ENCODE data around the gene DGKH.
"Not testable (repeated sequence)": the region's sequence is repeated elsewhere in the genome, so short reads cannot be mapped to it uniquely, and the experiment has no call there.

The DGKH gene

GRCh38 chr13:42119875-42120274 is 71.4 kb downstream of the DGKH start:
- FAIRE-seq, result no peak

GRCh38 chr13:42123600-42123999 is 75.2 kb downstream of the DGKH start:
- no peak for FAIRE-seq

- no peak for FAIRE-seq
These were observed 76.6 kb downstream of the DGKH start for GRCh38 chr13:42125046-42125445.

GRCh38 chr13:42127047-42127446 is 78.6 kb downstream of the DGKH start:
- no peak for FAIRE-seq

- no peak for FAIRE-seq
These were observed 80.6 kb downstream of the DGKH start for GRCh38 chr13:42129033-42129432.

- FAIRE-seq, result no peak
These were observed 88.1 kb downstream of the DGKH start for GRCh38 chr13:42136518-42136917.

GRCh38 chr13:42137856-42138537 is 89.5 kb downstream of the DGKH start:
- FAIRE-seq, result no peak

GRCh38 chr13:42140494-42140893 is 92.0 kb downstream of the DGKH start:
- FAIRE-seq, result no peak

- FAIRE-seq, result not testable (repeated sequence)
These were observed 92.6 kb downstream of the DGKH start for GRCh38 chr13:42141052-42141451.

GRCh38 chr13:42146359-42146758 is 97.9 kb downstream of the DGKH start:
- no peak for FAIRE-seq

- FAIRE-seq, result no peak
These were observed 100.1 kb downstream of the DGKH start for GRCh38 chr13:42148538-42148937.

- FAIRE-seq, result no peak
These were observed 100.7 kb downstream of the DGKH start for GRCh38 chr13:42149136-42149535.

GRCh38 chr13:42151781-42152180 is 103.3 kb downstream of the DGKH start:
- FAIRE-seq, result no peak

- no peak for FAIRE-seq
These were observed 104.0 kb downstream of the DGKH start for GRCh38 chr13:42152495-42152894.

GRCh38 chr13:42153199-42154113 is 105.0 kb downstream of the DGKH start:
- no peak for FAIRE-seq

GRCh38 chr13:42155251-42155650 is 106.8 kb downstream of the DGKH start:
- no peak for FAIRE-seq

GRCh38 chr13:42163338-42163737 is 114.9 kb downstream of the DGKH start:
- FAIRE-seq, result not testable (repeated sequence)

- FAIRE-seq, result not testable (repeated sequence)
These were observed 115.5 kb downstream of the DGKH start for GRCh38 chr13:42163910-42164309.

- FAIRE-seq, result no peak
These were observed 116.2 kb downstream of the DGKH start for GRCh38 chr13:42164557-42165125.

- no peak for FAIRE-seq
These were observed 120.0 kb downstream of the DGKH start for GRCh38 chr13:42168496-42168895.

GRCh38 chr13:42170029-42170428 is 121.6 kb downstream of the DGKH start:
- FAIRE-seq, result no peak

- no peak for FAIRE-seq
These were observed 125.4 kb downstream of the DGKH start for GRCh38 chr13:42173789-42174343.

- no peak for FAIRE-seq
These were observed 126.1 kb downstream of the DGKH start for GRCh38 chr13:42174344-42175162.
